ENCODE measurements around the gene C12orf57. TPM values are rescaled to one million over a fixed set of nuclear protein-coding genes. Genes with fewer than 3 reads are reported as not detected.

Gene C12orf57
- total and polyA plus RNA-seq, 2 of the 8 experiments (the other 6 are each of a cell fraction or from before 2014, with no cell fraction given), result 174 to 993 TPM

DNA sequence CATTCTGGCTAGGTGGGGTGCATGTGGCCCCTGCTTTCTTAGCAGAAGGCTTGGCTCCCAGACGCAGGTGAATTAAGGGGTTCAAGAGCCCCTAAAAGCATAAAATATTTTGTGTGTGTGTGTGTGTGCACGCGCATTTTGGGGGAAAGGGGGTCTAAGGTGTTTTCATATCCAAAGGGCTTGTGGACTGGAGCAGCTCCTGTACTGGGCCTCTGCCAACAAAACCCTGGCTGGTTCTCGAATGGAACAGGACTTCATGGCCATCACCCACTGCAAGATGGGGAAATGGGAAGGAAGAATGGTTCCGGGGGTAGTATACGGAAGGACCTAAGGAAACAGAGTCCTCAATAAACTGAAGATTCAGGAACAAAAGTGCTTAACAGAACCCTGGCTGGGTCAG, 20.0 kb upstream of the C12orf57 start:
- Histone ChIP-seq H2AK5ac (ENCODE audit: low read depth, low read length) (no peak overlapping the region), H3K79me2 (ENCODE audit: control insufficient read depth in 1 of 2, insufficient read depth in 2 of 2, low read length in 2 of 2) (peaks cover 5% of the 10 kb centered on the region in 2 experiments), H3K4me1 (replicated peaks in 1 of 4; ENCODE audit: control insufficient read depth in 3 of 4, insufficient read depth in 4 of 4, low read length in 3 of 4) (peaks cover 12 to 24% (median 16%) of the 10 kb centered on the region in 4 experiments), H3K23me2 (ENCODE audit: low read depth, low read length) (peaks cover 21% of the 10 kb centered on the region), H4K5ac (ENCODE audit: insufficient read length, low read depth, low read length) (no peak overlapping the region), H3K4me3 (ENCODE audit: extremely low read depth in 1 of 4, insufficient read depth in 2 of 4, low read depth in 3 of 4, low read length in 4 of 4) (no peak overlapping the region), H3K9me3 (ENCODE audit: insufficient read depth in 2 of 2, low read depth in 1 of 2, low read length in 1 of 2) (no peaks in the 10 kb centered on the region), H4K20me1 (replicated peaks in 1 of 2; ENCODE audit: control insufficient read depth in 1 of 2, insufficient read depth in 2 of 2, low read length in 2 of 2) (peaks cover 2 to 4% of the 10 kb centered on the region in 2 experiments), H2BK12ac (ENCODE audit: low read depth, low read length) (no peak overlapping the region), H4K91ac (replicated peaks; ENCODE audit: insufficient read length, low read length) (no peak overlapping the region), H2AFZ (ENCODE audit: low read length) (no peak overlapping the region), H3K4me2 (ENCODE audit: insufficient read depth in 1 of 2, low read depth in 2 of 2, low read length in 2 of 2) (peak overlapping the region; percentile 92 to 100; a peak in 3 of 4 replicates), H3K36me3 (ENCODE audit: control insufficient read depth in 2 of 4, insufficient read depth in 4 of 4, low read length in 3 of 4) (peaks cover 19 to 47% (median 31%) of the 10 kb centered on the region in 4 experiments), H4K8ac (ENCODE audit: extremely low read depth, insufficient read depth, low read length) (no peak overlapping the region), H3K9ac (replicated peaks in 1 of 4; ENCODE audit: extremely low read depth in 1 of 4, low read depth in 3 of 4, low read length in 3 of 4) (no peak overlapping the region; a peak in 2 of 7 replicates), H2BK120ac (replicated peaks; ENCODE audit: low read depth, low read length) (no peak overlapping the region), H2BK20ac (ENCODE audit: low read length) (no peak overlapping the region), H3K27ac (ENCODE audit: low read depth, low read length) (no peak overlapping the region), H3K4ac (replicated peaks; ENCODE audit: insufficient read length, low read depth, low read length) (no peak overlapping the region), H3K18ac (ENCODE audit: extremely low read depth, low read length) (no peak overlapping the region), H2BK5ac (ENCODE audit: low read depth, low read length) (no peak overlapping the region), H3K27me3 (replicated peaks in 1 of 4; ENCODE audit: control insufficient read depth in 3 of 4, extremely low read depth in 1 of 4, insufficient read depth in 3 of 4, low read length in 3 of 4) (no peaks in the 10 kb centered on the region), H3K23ac (ENCODE audit: insufficient read length) (no peak overlapping the region), H3K14ac (ENCODE audit: insufficient read length) (no peak overlapping the region), H3K79me1 (ENCODE audit: low read depth, low read length) (no peaks in the 10 kb centered on the region; the same call in 1 of the 2 replicates), H3K56ac (replicated peaks; ENCODE audit: insufficient read length, low read depth, low read length) (no peak overlapping the region), H2BK15ac (ENCODE audit: low read length) (no peak overlapping the region)
- ChIA-PET POLR2A (ENCODE audit: partially characterized antibody) (interaction anchor here (0.9 to 44.0 kb wide), 10 partner anchors 14 to 453 kb away, joined by 3 to 1596 read pairs (median 22); partner anchors contain the start of genes C12orf57, CDCA3, EMG1 and ENO2), CTCF (ENCODE audit: partially characterized antibody) (interaction anchor here (0.9 to 10.0 kb wide), 23 partner anchors 8 to 413 kb away, joined by 3 to 253 read pairs (median 5); partner anchors contain the start of genes C12orf57, ENO2, LPAR5 and LRRC23)
- DNase-seq (ENCODE audit: low read depth in 1 of 2, low spot score in 2 of 2) (no peak), FAIRE-seq (no peak)
- WGBS, 2 experiments (ENCODE audit: extremely low coverage in 1 of 2, insufficient coverage in 1 of 2, insufficient read length in 1 of 2, insufficient replicate concordance in 2 of 2, low coverage in 1 of 2, low lambda C conversion rate in 2 of 2, missing lambda C conversion rate in 1 of 2), result 91% methylated on average over 6 of the region's 6 CpGs; no CpG with 5 or more reads in 1 of the 2 experiments
- TF ChIP-seq CBX8 (IDR thresholded peaks at IDR 0.05; ENCODE audit: borderline replicate concordance, low read depth, low read length), result no peak
- TF ChIP-seq POLR2A (IDR thresholded peaks at IDR 0.05; ENCODE audit: control extremely low read depth in 1 of 2, low read depth in 2 of 2, low read length in 2 of 2), result no peak
- TF ChIP-seq YY1 (IDR thresholded peaks at IDR 0.05; ENCODE audit: low read depth, low read length), result no peak
- TF ChIP-seq GABPA (IDR thresholded peaks at IDR 0.05; ENCODE audit: borderline replicate concordance, insufficient read depth, low read length), result no peak

Measured in H1 (cell line).